HepG2 (cell line): ENCODE results near the gene FMNL2. TPM values are rescaled to one million over a fixed set of nuclear protein-coding genes. Genes with fewer than 3 reads are reported as not detected.

ENCODE experiments used
- ARID4A ChIP-seq: sonication (generic); formaldehyde crosslinking; IDR thresholded peaks from 2 replicates; pipeline ENCODE4 v1.5.0; 2020; ENCODE audit warnings: mild to moderate bottlenecking, missing genetic modification reagents, borderline replicate concordance
- ERF ChIP-seq: IDR thresholded peaks from 2 replicates; pipeline ENCODE4 v1.6.1; 2018; ENCODE audit warnings: missing biosample characterization, missing genetic modification reagents
- FOXJ3 ChIP-seq: sonication (generic); formaldehyde crosslinking; IDR thresholded peaks from 2 replicates; pipeline ENCODE4 v1.4.0; 2020; ENCODE audit warnings: missing genetic modification reagents, mild to moderate bottlenecking, borderline replicate concordance
- GMEB2 ChIP-seq: IDR thresholded peaks from 2 replicates; pipeline ENCODE4 v1.6.1; 2016; ENCODE audit warnings: missing biosample characterization, missing genetic modification reagents, low read depth
- IKZF4 ChIP-seq: sonication (generic); formaldehyde crosslinking; IDR thresholded peaks from 2 replicates; pipeline ENCODE4 v1.5.1; 2020; ENCODE audit warnings: borderline replicate concordance, mild to moderate bottlenecking, low read depth, missing genetic modification reagents; ENCODE audit errors: not compliant biosample characterization
- KAT7 ChIP-seq: IDR thresholded peaks from 2 replicates; pipeline ENCODE4 v1.6.1; 2018; ENCODE audit warnings: borderline replicate concordance, missing compliant biosample characterization
- POLR2G ChIP-seq: fragments of 200-400 bp; formaldehyde crosslinking; IDR thresholded peaks from 2 replicates; pipeline ENCODE4 v1.6.1; 2018; ENCODE audit warnings: mild to moderate bottlenecking, low read depth, low read length, moderate library complexity
- RBAK ChIP-seq: sonication (generic); formaldehyde crosslinking; IDR thresholded peaks from 2 replicates; pipeline ENCODE4 v1.5.1; 2020; ENCODE audit warnings: mild to moderate bottlenecking, missing genetic modification reagents
- SMC3 ChIP-seq: IDR thresholded peaks from 2 replicates; pipeline ENCODE4 v1.6.1; 2011; ENCODE audit warnings: low read length, improper control_type of control experiment
- SSRP1 ChIP-seq: IDR thresholded peaks from 2 replicates; pipeline ENCODE4 v1.6.1; 2016; ENCODE audit warnings: control low read depth
- ZBTB8A ChIP-seq: sonication (generic); formaldehyde crosslinking; IDR thresholded peaks from 2 replicates; pipeline ENCODE4 v1.4.0; 2020; ENCODE audit warnings: mild to moderate bottlenecking, low read depth, missing genetic modification reagents, borderline replicate concordance
- ZNF317 ChIP-seq: sonication (generic); formaldehyde crosslinking; IDR thresholded peaks from 2 replicates; pipeline ENCODE4 v1.5.0; 2020; ENCODE audit warnings: mild to moderate bottlenecking, missing genetic modification reagents
- ZNF362 ChIP-seq: sonication (generic); formaldehyde crosslinking; IDR thresholded peaks from 2 replicates; pipeline ENCODE4 v1.4.0; 2020; ENCODE audit warnings: missing genetic modification reagents, mild to moderate bottlenecking, borderline replicate concordance
- ZNF609 ChIP-seq: sonication (generic); formaldehyde crosslinking; IDR thresholded peaks from 2 replicates; pipeline ENCODE4 v1.4.0; 2020; ENCODE audit warnings: mild to moderate bottlenecking, missing genetic modification reagents, borderline replicate concordance
- ZNF652 ChIP-seq: IDR thresholded peaks from 2 replicates; pipeline ENCODE4 v1.6.1; 2016; ENCODE audit warnings: low read depth, borderline replicate concordance
- ZNF749 ChIP-seq: sonication (generic); formaldehyde crosslinking; IDR thresholded peaks from 2 replicates; pipeline ENCODE4 v1.8.0; 2022; ENCODE audit warnings: mild to moderate bottlenecking, missing genetic modification reagents, moderate library complexity, borderline replicate concordance
- polyA plus RNA-seq, 8 experiments: library from polyadenylated mRNA; depleted of rRNA in 3 of 8; stranded (reverse) in 7 of 8; unstranded in 1 of 8; fragments of >200 nt; fragmentation: Illumina TruSeq in 4 of 8; extraction: Trizol in 4 of 8; gene quantifications; 2 replicates each; pipeline versions ENCODE4 v1.2.1 to v1.2.3, GENCODE V29; 2011 to 2016; ENCODE audit warnings: low read depth in 4 of 8, missing spikeins in 1 of 8, mixed read lengths in 1 of 8; ENCODE audit not compliant: insufficient read depth in 1 of 8
- total RNA-seq, 5 experiments: library from RNA; depleted of rRNA; stranded (reverse); fragments of >200 nt; fragmentation: Illumina TruSeq; extraction: Trizol; gene quantifications; 2 replicates each; pipeline ENCODE4 v1.2.3, GENCODE V29; 2016; ENCODE audit warnings: low read depth in 1 of 5

FMNL2 gene
- total and polyA plus RNA-seq, 2 of the 13 experiments (the other 11 are each of a cell fraction or from before 2014, with no cell fraction given), result 66.5 to 67.7 TPM

- peak; percentile 89; the same call in 1 of the 2 replicates for TF ChIP-seq ZNF609 (CRISPR knock-in tag)
- no peak for TF ChIP-seq ZBTB8A (CRISPR knock-in tag)
- no peak for TF ChIP-seq IKZF4 (CRISPR knock-in tag)
- TF ChIP-seq SMC3, result no peak
- no peak for TF ChIP-seq RBAK (CRISPR knock-in tag)
- TF ChIP-seq POLR2G, result peak; percentile 47; the same call in 1 of the 2 replicates
- peak; percentile 25; the same call in 1 of the 2 replicates for TF ChIP-seq GMEB2
- TF ChIP-seq FOXJ3, result peak; percentile 95; the same call in 1 of the 2 replicates
- TF ChIP-seq ZNF317 (CRISPR knock-in tag), result peak; percentile 74; the same call in 1 of the 2 replicates
- TF ChIP-seq ZNF652 (CRISPR knock-in tag), result peak; percentile 51; the same call in 1 of the 2 replicates
- TF ChIP-seq KAT7, result peak; percentile 79
- TF ChIP-seq ERF (CRISPR knock-in tag), result peak; percentile 98
- peak; percentile 90 for TF ChIP-seq ZNF362 (CRISPR knock-in tag)
- TF ChIP-seq ZNF749 (CRISPR knock-in tag), result peak; percentile 17; the same call in 1 of the 2 replicates
- peak; percentile 81; the same call in 1 of the 2 replicates for TF ChIP-seq SSRP1 (CRISPR knock-in tag)
- peak; percentile 56; the same call in 1 of the 2 replicates for TF ChIP-seq ARID4A (CRISPR knock-in tag)
These were observed 151.2 kb downstream of the FMNL2 start (continued) for GRCh38 chr2:152485954-152486736.
